Gastroesophageal sphincter (tissue), 4 donors: ENCODE data around the gene TMED5. TPM values are rescaled to one million over a fixed set of nuclear protein-coding genes. Genes with fewer than 3 reads are reported as not detected.

ENCODE experiments used
- ATAC-seq: fragments of 150-250 bp; one replicate; pipeline ENCODE4 v1.9.1; 2016; ENCODE audit warnings: mild to moderate bottlenecking, moderate library complexity
- H3K27ac ChIP-seq, 4 donors: fragments of 200-600 bp; sonication (generic) in 3 of 4; 1 replicate in 3 of 4; 2 replicates in 1 of 4; pipeline ENCODE4 v1.5.1; 2016 to 2019
- H3K27me3 ChIP-seq: fragments of 200-600 bp; sonication (generic); one replicate; pipeline ENCODE4 v1.5.1; 2019
- H3K36me3 ChIP-seq, 2 donors: fragments of 200-600 bp; sonication (generic); one replicate each; pipeline ENCODE4 v1.5.1; 2019; ENCODE audit warnings: control low read depth in 1 of 2
- H3K4me1 ChIP-seq, 3 donors: fragments of 200-600 bp; sonication (generic); 1 replicate in 2 of 3; 2 replicates in 1 of 3; pipeline ENCODE4 v1.5.1; 2016 to 2019; ENCODE audit warnings: control low read depth in 2 of 3
- H3K4me3 ChIP-seq, 2 donors: fragments of 200-600 bp; sonication (generic); one replicate each; pipeline ENCODE4 v1.5.1; 2019; ENCODE audit warnings: mild to moderate bottlenecking in 1 of 2, moderate library complexity in 1 of 2
- H3K9me3 ChIP-seq, 3 donors: fragments of 200-600 bp; sonication (generic); one replicate each; pipeline ENCODE4 v1.5.1; 2017 to 2019; ENCODE audit warnings: control low read depth in 2 of 3
- CTCF ChIP-seq, 4 experiments: fragments of 200-600 bp in 2 of 4; fragments of 450-650 bp in 2 of 4; sonication (generic) in 1 of 4; IDR thresholded peaks; one replicate each; pipeline ENCODE4 v1.5.1; 2017 to 2019; ENCODE audit warnings: antibody characterized with exemption in 4 of 4, mild to moderate bottlenecking in 2 of 4, moderate library complexity in 2 of 4
- EP300 ChIP-seq: sonication (generic); formaldehyde crosslinking; IDR thresholded peaks from one replicate; pipeline ENCODE4 v1.6.1; 2017; ENCODE audit warnings: antibody characterized with exemption, mild to moderate bottlenecking
- POLR2A ChIP-seq, 2 donors: fragments of 450-650 bp; IDR thresholded peaks; one replicate each; pipeline ENCODE4 v1.6.1; 2017; ENCODE audit warnings: antibody characterized with exemption in 2 of 2, mild to moderate bottlenecking in 2 of 2, moderate library complexity in 1 of 2
- POLR2AphosphoS5 ChIP-seq: sonication (generic); formaldehyde crosslinking; IDR thresholded peaks from one replicate; pipeline ENCODE4 v1.6.1; 2017; ENCODE audit warnings: antibody characterized with exemption
- WGBS, 2 donors: methylation state at CpG; one replicate each; pipeline ENCODE4 v1.1.5; 2018; ENCODE audit warnings: low coverage in 1 of 2; 5-methylcytosine and 5-hydroxymethylcytosine counted together
- total RNA-seq, 4 donors: library from RNA; depleted of rRNA; stranded (reverse); fragments of >200 nt; gene quantifications; one replicate each; pipeline ENCODE4 v1.1.0, GENCODE V29; 2016

TMED5 gene
- total RNA-seq, 4 donors from 2014 or later: 43.5 to 68.0 (median 60.5) TPM

GRCh38 chr1:93140106-93140505 lies 40.1 kb downstream of the TMED5 start:
- H3K9me3 ChIP-seq: no peaks in the 10 kb centered on the region
- no peaks in the 10 kb centered on the region for H3K4me1 ChIP-seq
- WGBS, 2 donors: 80 to 100% methylated on average over 1 of the region's 1 CpG
- TF ChIP-seq CTCF (IDR thresholded peaks at IDR 0.05) (no peak), POLR2AphosphoS5 (no peak), EP300 (no peak), POLR2A (IDR thresholded peaks at IDR 0.05) (no peak)
- no peaks in the 10 kb centered on the region for H3K27me3 ChIP-seq
- no peak overlapping the region for H3K4me3 ChIP-seq
- H3K36me3 ChIP-seq: peaks cover 0 to 46% of the 10 kb centered on the region in 2 donors
- H3K27ac ChIP-seq: no peak overlapping the region
- ATAC-seq: no peak

DNA sequence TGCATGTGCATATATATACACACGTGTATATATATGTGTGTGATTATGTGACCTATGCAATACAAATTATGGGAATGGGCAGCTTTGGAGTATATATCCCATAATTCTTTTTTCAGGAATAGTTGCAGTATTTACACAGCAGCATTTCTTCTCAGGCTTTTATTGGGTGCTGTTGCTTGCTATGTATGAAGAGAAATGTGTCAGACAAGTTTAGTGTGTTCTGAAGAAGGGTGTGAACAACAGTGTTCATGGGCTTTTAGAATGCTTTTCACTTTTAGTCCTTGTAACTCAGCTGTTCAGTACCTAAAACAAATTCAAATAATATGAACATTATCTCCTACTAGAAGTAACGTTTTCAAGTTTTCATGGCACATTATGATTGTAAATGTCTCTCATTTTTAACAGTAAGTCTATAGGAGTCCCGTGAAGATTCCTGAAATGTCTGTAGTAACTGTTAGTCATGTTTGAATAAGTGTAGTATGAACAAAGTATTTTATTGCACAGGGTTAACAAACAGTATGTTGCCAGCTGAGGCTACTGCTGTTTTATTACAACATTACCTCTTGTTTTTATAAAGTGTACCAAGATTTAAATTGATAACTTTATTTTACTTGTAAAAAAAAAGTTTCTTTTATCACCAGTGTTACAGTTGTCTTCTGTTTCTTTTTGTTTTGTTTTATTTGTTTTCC lies 42.5 kb downstream of the TMED5 start:
- H3K27ac ChIP-seq: no peak overlapping the region
- ATAC-seq: no peak
- no peaks in the 10 kb centered on the region for H3K27me3 ChIP-seq
- WGBS, 2 donors: 52 to 54% methylated on average over 3 of the region's 3 CpGs
- no peaks in the 10 kb centered on the region for H3K9me3 ChIP-seq
- H3K4me3 ChIP-seq: no peak overlapping the region
- peaks cover 0 to 63% of the 10 kb centered on the region in 2 donors for H3K36me3 ChIP-seq
- TF ChIP-seq POLR2AphosphoS5 (no peak), EP300 (no peak), POLR2A (IDR thresholded peaks at IDR 0.05) (no peak), CTCF (IDR thresholded peaks at IDR 0.05) (no peak)
- no peaks in the 10 kb centered on the region for H3K4me1 ChIP-seq

GRCh38 chr1:93136445-93136844 lies 43.8 kb downstream of the TMED5 start:
- H3K27ac ChIP-seq: no peak overlapping the region

DNA sequence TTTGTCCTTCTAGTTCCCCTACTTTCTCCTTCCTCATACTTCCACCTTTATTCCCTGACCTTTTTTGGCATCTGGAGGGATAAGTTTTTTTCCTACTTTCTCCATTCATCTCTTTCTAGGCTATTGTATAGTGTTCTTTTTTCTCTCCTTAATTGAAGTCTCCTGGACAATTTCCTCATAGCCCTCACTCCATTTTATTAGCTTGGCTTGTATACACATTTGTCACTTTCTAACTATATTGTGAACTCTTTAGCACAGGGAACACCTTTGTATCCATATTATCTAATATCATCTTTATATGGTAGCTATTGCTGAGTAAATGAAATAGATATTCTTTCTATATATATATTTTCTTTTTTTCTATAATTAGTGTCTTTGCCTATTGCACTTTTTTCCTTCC lies 47.6 kb downstream of the TMED5 start:
- H3K27me3 ChIP-seq: no peaks in the 10 kb centered on the region
- peaks cover 0 to 58% of the 10 kb centered on the region in 2 donors for H3K36me3 ChIP-seq
- no peak for TF ChIP-seq EP300
- no peak for TF ChIP-seq CTCF (IDR thresholded peaks at IDR 0.05)
- no peak for TF ChIP-seq POLR2A (IDR thresholded peaks at IDR 0.05)
- no peak for TF ChIP-seq POLR2AphosphoS5
- H3K4me1 ChIP-seq: no peaks in the 10 kb centered on the region
- no peaks in the 10 kb centered on the region for H3K9me3 ChIP-seq
- no peak overlapping the region for H3K27ac ChIP-seq
- no peak for ATAC-seq
- H3K4me3 ChIP-seq: no peak overlapping the region

More at GRCh38 chr1:93136445-93136844, 43.8 kb downstream of the TMED5 start:
- no peaks in the 10 kb centered on the region for H3K4me1 ChIP-seq
- no peak for TF ChIP-seq POLR2A (IDR thresholded peaks at IDR 0.05)
- TF ChIP-seq EP300: no peak
- no peak for TF ChIP-seq CTCF (IDR thresholded peaks at IDR 0.05)
- no peak for TF ChIP-seq POLR2AphosphoS5
- H3K9me3 ChIP-seq: no peaks in the 10 kb centered on the region
- WGBS, 2 donors: 89 to 96% methylated on average over 5 of the region's 5 CpGs
- H3K4me3 ChIP-seq: no peak overlapping the region
- no peak for ATAC-seq
- H3K27me3 ChIP-seq: no peaks in the 10 kb centered on the region
- H3K36me3 ChIP-seq: peaks cover 0 to 67% of the 10 kb centered on the region in 2 donors

GRCh38 chr1:93129507-93130099 lies 50.6 kb downstream of the TMED5 start:
- H3K36me3 ChIP-seq: peaks cover 0 to 27% of the 10 kb centered on the region in 2 donors
- no peak for ATAC-seq

More at GRCh38 chr1:93129507-93130099, 50.6 kb downstream of the TMED5 start:
- H3K27ac ChIP-seq: no peak overlapping the region
- no peak for TF ChIP-seq CTCF (IDR thresholded peaks at IDR 0.05)
- no peak for TF ChIP-seq EP300
- TF ChIP-seq POLR2AphosphoS5: no peak
- TF ChIP-seq POLR2A (IDR thresholded peaks at IDR 0.05): no peak
- H3K27me3 ChIP-seq: no peaks in the 10 kb centered on the region
- no peak overlapping the region for H3K4me3 ChIP-seq
- H3K9me3 ChIP-seq: no peaks in the 10 kb centered on the region
- H3K4me1 ChIP-seq: no peaks in the 10 kb centered on the region
